Endothelial cell of umbilical vein (primary cell): ENCODE data around the gene AGPAT2. TPM values are rescaled to one million over a fixed set of nuclear protein-coding genes. Genes with fewer than 3 reads are reported as not detected.

ENCODE experiments used
- BruUV-seq: library from RNA; stranded (reverse); fragments of 400-500 nt; replicated peaks from 2 replicates; lab custom pipeline; 2021; lab: Mats Ljungman, UMichigan
- CTCF ChIA-PET: fragments of 300-600, 350-600 bp; sonication (Branson Sonifier 250); formaldehyde crosslinking; loops from one replicate; lab custom pipeline; 2021; ENCODE audit warnings: antibody characterized with exemption, inconsistent platforms; lab: Charles Lee
- POLR2A ChIA-PET: fragments of 300-600, 350-600 bp; sonication (Branson Sonifier 250); formaldehyde crosslinking; loops from one replicate; lab custom pipeline; 2021; ENCODE audit warnings: antibody characterized with exemption, inconsistent platforms; lab: Charles Lee
- DNase-seq: peaks from one replicate; pipeline ENCODE4 v3.0.0-alpha.2; 2011; ENCODE audit warnings: low read depth, low spot score
- FAIRE-seq: peaks from 2 replicates; lab custom pipeline; 2011; peaks lifted over from hg19 to GRCh38; lab: Jason Lieb, UNC
- H2AFZ ChIP-seq: 2 replicates; pipeline ENCODE4 v1.6.0; 2012; ENCODE audit warnings: low read depth, low read length, control low read depth, inconsistent platforms
- H3K27ac ChIP-seq: 2 replicates; pipeline ENCODE4 v1.5.1; 2011; ENCODE audit warnings: low read depth, mild to moderate bottlenecking, control low read depth, low read length, moderate library complexity; ENCODE audit not compliant: insufficient read depth
- H3K27me3 ChIP-seq, 2 experiments: 2 replicates each; pipeline versions ENCODE4 v1.6.0 to v1.6.1; 2011; ENCODE audit warnings: low read length in 2 of 2, mixed read lengths in 1 of 2; ENCODE audit not compliant: control insufficient read depth in 2 of 2, insufficient read depth in 2 of 2
- H3K36me3 ChIP-seq, 2 experiments: 2 replicates in 1 of 2; 3 replicates in 1 of 2; pipeline ENCODE4 v1.5.1; 2011; ENCODE audit warnings: low read length in 2 of 2, mild to moderate bottlenecking in 1 of 2, moderate library complexity in 1 of 2; ENCODE audit not compliant: control insufficient read depth in 2 of 2, insufficient read depth in 2 of 2; ENCODE audit errors: extremely low read depth in 1 of 2
- H3K4me1 ChIP-seq: 3 replicates; pipeline ENCODE4 v1.5.1; 2011; ENCODE audit warnings: mild to moderate bottlenecking, low read length; ENCODE audit not compliant: control insufficient read depth, insufficient read depth; ENCODE audit errors: extremely low read depth
- H3K4me2 ChIP-seq: 2 replicates; pipeline ENCODE4 v1.6.1; 2011; ENCODE audit warnings: low read length, control low read depth, mixed read lengths; ENCODE audit not compliant: insufficient read depth
- H3K4me3 ChIP-seq, 3 experiments: fragments of 200-600 bp in 1 of 3; sonication (generic), shearing (Covaris generic) in 1 of 3; replicated peaks in 1 of 3; 2 replicates each; pipeline ENCODE4 v1.5.1; 2011 to 2016; ENCODE audit warnings: control low read depth in 3 of 3, low read length in 3 of 3, mild to moderate bottlenecking in 2 of 3, inconsistent platforms in 1 of 3, low read depth in 1 of 3, moderate library complexity in 1 of 3; ENCODE audit not compliant: insufficient read depth in 1 of 3
- H3K79me2 ChIP-seq: 2 replicates; pipeline ENCODE4 v1.6.0; 2012; ENCODE audit warnings: low read length, inconsistent platforms; ENCODE audit not compliant: control insufficient read depth, insufficient read depth
- H3K9ac ChIP-seq: replicated peaks from 2 replicates; pipeline ENCODE3; 2011; ENCODE audit warnings: low read length, control low read depth; ENCODE audit not compliant: insufficient read depth; ENCODE audit errors: extremely low read depth
- H3K9me1 ChIP-seq: replicated peaks from 3 replicates; pipeline ENCODE4 v1.6.0; 2011; ENCODE audit warnings: mild to moderate bottlenecking, low read length; ENCODE audit not compliant: control insufficient read depth, insufficient read depth; ENCODE audit errors: extremely low read depth
- H3K9me3 ChIP-seq: replicated peaks from 2 replicates; pipeline ENCODE4 v1.5.1; 2012; ENCODE audit warnings: low read length, inconsistent platforms; ENCODE audit not compliant: control insufficient read depth, insufficient read depth
- H4K20me1 ChIP-seq: replicated peaks from 2 replicates; pipeline ENCODE3; 2011; ENCODE audit warnings: mild to moderate bottlenecking, low read length; ENCODE audit not compliant: control insufficient read depth, insufficient read depth; ENCODE audit errors: extremely low read depth
- EZH2 ChIP-seq: IDR thresholded peaks from 2 replicates; pipeline ENCODE4 v1.6.1; 2012; ENCODE audit warnings: borderline replicate concordance, low read depth, mild to moderate bottlenecking, moderate library complexity, low read length, inconsistent platforms; ENCODE audit not compliant: severe bottlenecking
- FOS ChIP-seq: IDR thresholded peaks from 2 replicates; pipeline ENCODE4 v1.6.1; 2011; ENCODE audit warnings: mild to moderate bottlenecking, low read length, moderate library complexity, borderline replicate concordance; ENCODE audit not compliant: insufficient read depth
- GATA2 ChIP-seq: IDR thresholded peaks from 2 replicates; pipeline ENCODE4 v1.7.0; 2011; ENCODE audit warnings: low read depth, mild to moderate bottlenecking, moderate library complexity, mixed read lengths, low read length; ENCODE audit not compliant: insufficient read length, insufficient read depth
- JUN ChIP-seq: IDR thresholded peaks from 2 replicates; pipeline ENCODE4 v1.6.1; 2011; ENCODE audit warnings: borderline replicate concordance, low read depth; ENCODE audit not compliant: insufficient read length, insufficient read depth
- MYC ChIP-seq: IDR thresholded peaks from one replicate; pipeline ENCODE4 v1.6.1; 2011; ENCODE audit warnings: mild to moderate bottlenecking, low read depth, low read length
- POLR2A ChIP-seq: IDR thresholded peaks from 2 replicates; pipeline ENCODE4 v1.6.1; 2012; ENCODE audit warnings: low read depth, mild to moderate bottlenecking, control low read depth, low read length
- POLR2AphosphoS5 ChIP-seq: IDR thresholded peaks from 2 replicates; pipeline ENCODE4 v1.6.1; 2012; ENCODE audit warnings: low read depth, mild to moderate bottlenecking, control low read depth, low read length, moderate library complexity; ENCODE audit not compliant: insufficient read depth
- dilution Hi-C: fragments of 300-500 bp; cut with MboI; formaldehyde crosslinking; loops from one replicate; pipeline ENCODE4 v1.15.0; 2019; ENCODE audit warnings: low sequenced_read_pairs; ENCODE audit not compliant: extremely low pct_ligation_motif_present
- intact Hi-C: fragments of 100-400 bp; cut with micrococcal nuclease; formaldehyde crosslinking; loops from one replicate; pipeline ENCODE4 v1.10.0; 2022
- polyA plus RNA-seq, 4 experiments: library from polyadenylated mRNA; depleted of rRNA in 3 of 4; stranded (reverse) in 3 of 4; unstranded in 1 of 4; fragments of >200 nt; gene quantifications; 2 replicates each; pipeline versions ENCODE4 v1.2.1 to v1.2.3, GENCODE V29; 2011 to 2012; ENCODE audit warnings: missing spikeins in 1 of 4
- total RNA-seq: library from RNA; stranded (reverse); gene quantifications from 2 replicates; pipeline ENCODE4 v1.2.3, GENCODE V29; 2021
- TF ChIP-seq, protein P1 (sequence below): IDR thresholded peaks from 2 replicates; pipeline ENCODE4 v1.6.1; 2011; ENCODE audit not compliant: insufficient read depth, insufficient read length
- TF ChIP-seq, protein P2 (sequence below), 2 donors: IDR thresholded peaks; 1 replicate in 1 of 2; 2 replicates in 1 of 2; pipeline ENCODE4 v1.5.1; 2011; ENCODE audit warnings: low read length in 2 of 2, mild to moderate bottlenecking in 2 of 2, moderate library complexity in 2 of 2, control low read depth in 1 of 2, inconsistent platforms in 1 of 2, low read depth in 1 of 2; ENCODE audit not compliant: insufficient read depth in 1 of 2; ENCODE audit errors: extremely low read depth in 1 of 2

AGPAT2 gene
- total and polyA plus RNA-seq, 2 donors (not counting 3 experiments of a cell fraction or from before 2014, with no cell fraction given) = 45.5 to 55.3 TPM

DNA sequence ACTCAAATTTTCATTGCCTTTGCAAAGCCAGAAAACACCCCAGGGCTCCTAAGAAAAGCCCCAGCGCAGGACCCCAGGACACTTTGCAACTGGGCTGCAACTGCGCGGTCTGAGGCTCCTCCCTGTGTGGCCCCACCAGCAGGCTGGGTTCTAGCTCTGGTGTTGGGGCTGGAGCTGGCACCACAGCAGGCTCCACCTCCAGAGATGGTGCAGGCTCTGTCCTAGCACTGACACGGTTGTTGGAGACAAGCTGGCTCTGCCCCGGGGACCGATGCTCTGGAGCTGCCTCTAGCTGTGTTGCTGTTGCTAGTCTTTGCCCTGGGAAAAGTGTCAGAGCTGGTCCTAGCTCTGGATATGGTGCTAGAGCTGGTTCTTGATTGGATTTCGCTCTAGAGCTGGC, 41.9 kb upstream of the AGPAT2 start:
- no peak overlapping the region for H3K9ac ChIP-seq
- H3K4me3 ChIP-seq = peak overlapping the region in 1 of 3 experiments; percentile 4
- H3K9me1 ChIP-seq = no peaks in the 10 kb centered on the region
- peaks cover 59% of the 10 kb centered on the region for H3K79me2 ChIP-seq
- peaks cover 0 to 14% of the 10 kb centered on the region in 2 experiments for H3K36me3 ChIP-seq
- ChIA-PET POLR2A (interaction anchor here (0.7 to 3.3 kb wide), 2 partner anchors 10 to 16 kb away, joined by 3 to 20 read pairs; no protein-coding TSS in a partner anchor), CTCF (interaction anchor here (1.1 to 3.6 kb wide), 9 partner anchors 10 to 49 kb away, joined by 3 to 31 read pairs (median 4); partner anchors contain the start of genes LCN10 and LCN8)
- no peak overlapping the region for H2AFZ ChIP-seq
- no TSS peak for BruUV-seq
- no peak overlapping the region for H3K27ac ChIP-seq
- dilution Hi-C loops (no loop called here), intact Hi-C loops (loop anchor here (5.0 kb wide), 1 partner anchor 63 kb away; the partner anchor contains the start of gene TMEM141)
- H3K4me1 ChIP-seq = peaks cover 27% of the 10 kb centered on the region
- H3K9me3 ChIP-seq = no peaks in the 10 kb centered on the region
- no peaks in the 10 kb centered on the region for H3K27me3 ChIP-seq
- H4K20me1 ChIP-seq = no peaks in the 10 kb centered on the region
- FAIRE-seq (no peak), DNase-seq (no peak)
- H3K4me2 ChIP-seq = peak overlapping the region; percentile 53
- no peak for TF ChIP-seq EZH2
- TF ChIP-seq, protein P1, sequence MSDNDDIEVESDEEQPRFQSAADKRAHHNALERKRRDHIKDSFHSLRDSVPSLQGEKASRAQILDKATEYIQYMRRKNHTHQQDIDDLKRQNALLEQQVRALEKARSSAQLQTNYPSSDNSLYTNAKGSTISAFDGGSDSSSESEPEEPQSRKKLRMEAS = no peak
- TF ChIP-seq, protein P2, sequence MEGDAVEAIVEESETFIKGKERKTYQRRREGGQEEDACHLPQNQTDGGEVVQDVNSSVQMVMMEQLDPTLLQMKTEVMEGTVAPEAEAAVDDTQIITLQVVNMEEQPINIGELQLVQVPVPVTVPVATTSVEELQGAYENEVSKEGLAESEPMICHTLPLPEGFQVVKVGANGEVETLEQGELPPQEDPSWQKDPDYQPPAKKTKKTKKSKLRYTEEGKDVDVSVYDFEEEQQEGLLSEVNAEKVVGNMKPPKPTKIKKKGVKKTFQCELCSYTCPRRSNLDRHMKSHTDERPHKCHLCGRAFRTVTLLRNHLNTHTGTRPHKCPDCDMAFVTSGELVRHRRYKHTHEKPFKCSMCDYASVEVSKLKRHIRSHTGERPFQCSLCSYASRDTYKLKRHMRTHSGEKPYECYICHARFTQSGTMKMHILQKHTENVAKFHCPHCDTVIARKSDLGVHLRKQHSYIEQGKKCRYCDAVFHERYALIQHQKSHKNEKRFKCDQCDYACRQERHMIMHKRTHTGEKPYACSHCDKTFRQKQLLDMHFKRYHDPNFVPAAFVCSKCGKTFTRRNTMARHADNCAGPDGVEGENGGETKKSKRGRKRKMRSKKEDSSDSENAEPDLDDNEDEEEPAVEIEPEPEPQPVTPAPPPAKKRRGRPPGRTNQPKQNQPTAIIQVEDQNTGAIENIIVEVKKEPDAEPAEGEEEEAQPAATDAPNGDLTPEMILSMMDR (IDR thresholded peaks at IDR 0.05; ENCODE audit: extremely low read depth in 1 of 2, insufficient read depth in 1 of 2, low read depth in 1 of 2, low read length in 2 of 2) = no peak
- no peak for TF ChIP-seq GATA2
- TF ChIP-seq JUN = no peak
- TF ChIP-seq MYC = no peak
- no peak for TF ChIP-seq POLR2A
- TF ChIP-seq FOS = no peak
- TF ChIP-seq POLR2AphosphoS5 = no peak
